Measurements from ENCODE around the gene MYO1F. TPM values are rescaled to one million over a fixed set of nuclear protein-coding genes. Genes with fewer than 3 reads are reported as not detected.
"Not testable (repeated sequence)": the region's sequence is repeated elsewhere in the genome, so short reads cannot be mapped to it uniquely, and the experiment has no call there.

Gene MYO1F
- total and polyA plus RNA-seq, 10 of the 15 experiments (the other 5 are each of a cell fraction or from before 2014, with no cell fraction given), result 3.5 to 49.4 (median 31.3) TPM

GRCh38 chr19:8557642-8558238 is 19.5 kb downstream of the MYO1F start:
- no peaks in the 10 kb centered on the region for H3K4me1 ChIP-seq (ENCODE audit: control insufficient read depth, insufficient read depth, low read length)
- no peak overlapping the region for H2AFZ ChIP-seq (ENCODE audit: control insufficient read depth, low read depth, low read length)
- RAD21 ChIA-PET (ENCODE audit: unreplicated experiment), result no interaction called here
- POLR2A ChIA-PET, result no interaction called here
- intact Hi-C loops (cut with micrococcal nuclease; ENCODE audit: unreplicated experiment) (no loop called here), in situ Hi-C loops (cut with MboI) (no loop called here)
- SMC1A ChIA-PET (ENCODE audit: uncharacterized antibody, unreplicated experiment), result no interaction called here
- ATAC-seq (no peak), DNase-seq (ENCODE audit: low read depth, low spot score) (no peak), FAIRE-seq (no peak)
- TF ChIP-seq NKRF (conservative IDR thresholded peaks at IDR 0.05) (no peak), EED (IDR thresholded peaks at IDR 0.05; ENCODE audit: low read depth) (0 out of 2 replicates have a peak, but pooled peaks have one; percentile 15), IKZF1 (conservative IDR thresholded peaks at IDR 0.05) (0 out of 2 replicates have a peak, but pooled peaks have one; percentile 14)
- H3K27me3 ChIP-seq (replicated peaks in 1 of 2; ENCODE audit: control insufficient read depth in 2 of 2, insufficient read depth in 2 of 2, low read length in 1 of 2), result no peaks in the 10 kb centered on the region
- 68% methylated on average over 5 of the region's 6 CpGs for WGBS (ENCODE audit: insufficient coverage, insufficient replicate concordance, low lambda C conversion rate, missing lambda C conversion rate)
- H3K4me3 ChIP-seq, result no peak overlapping the region
- no peaks in the 10 kb centered on the region for H3K79me2 ChIP-seq (ENCODE audit: control insufficient read depth, insufficient read depth, low read length)
- no peak overlapping the region for H3K4me2 ChIP-seq (ENCODE audit: control insufficient read depth, insufficient read depth)
- no peak overlapping the region for H3K9ac ChIP-seq (ENCODE audit: control insufficient read depth, insufficient read depth, low read length)
- CTCF ChIA-PET, result interaction anchor here (2.6 kb wide), 1 partner anchor 21 kb away, joined by 16 read pairs; the partner anchor contains the start of gene MYO1F
- H4K20me1 ChIP-seq (ENCODE audit: control insufficient read depth, insufficient read depth), result no peaks in the 10 kb centered on the region
- H3K36me3 ChIP-seq (ENCODE audit: control insufficient read depth in 2 of 2, insufficient read depth in 2 of 2, low read length in 1 of 2), result peaks cover 0 to 3% of the 10 kb centered on the region in 2 experiments; a peak in 3 of 4 replicates
- no peak overlapping the region for H3K27ac ChIP-seq (ENCODE audit: control insufficient read depth, insufficient read depth)
- H3K9me3 ChIP-seq (replicated peaks; ENCODE audit: control insufficient read depth, insufficient read depth, low read length), result no peaks in the 10 kb centered on the region
- BruUV-seq (replicated peaks), result no TSS peak

- H2AFZ ChIP-seq (ENCODE audit: control insufficient read depth, low read depth, low read length); H3K4me1 ChIP-seq (ENCODE audit: control insufficient read depth, insufficient read depth, low read length); H3K36me3 ChIP-seq (ENCODE audit: control insufficient read depth in 2 of 2, insufficient read depth in 2 of 2, low read length in 1 of 2); H3K9ac ChIP-seq (ENCODE audit: control insufficient read depth, insufficient read depth, low read length); BruUV-seq (replicated peaks); SMC1A ChIA-PET (ENCODE audit: uncharacterized antibody, unreplicated experiment); POLR2A ChIA-PET; H3K9me3 ChIP-seq (replicated peaks; ENCODE audit: control insufficient read depth, insufficient read depth, low read length); H3K27me3 ChIP-seq (replicated peaks in 1 of 2; ENCODE audit: control insufficient read depth in 2 of 2, insufficient read depth in 2 of 2, low read length in 1 of 2); CTCF ChIA-PET; DNase-seq (ENCODE audit: low read depth, low spot score); H4K20me1 ChIP-seq (ENCODE audit: control insufficient read depth, insufficient read depth); ATAC-seq; in situ Hi-C loops (cut with MboI); H3K4me3 ChIP-seq; FAIRE-seq; H3K27ac ChIP-seq (ENCODE audit: control insufficient read depth, insufficient read depth); RAD21 ChIA-PET (ENCODE audit: unreplicated experiment); H3K79me2 ChIP-seq (ENCODE audit: control insufficient read depth, insufficient read depth, low read length); H3K4me2 ChIP-seq (ENCODE audit: control insufficient read depth, insufficient read depth); intact Hi-C loops (cut with micrococcal nuclease; ENCODE audit: unreplicated experiment): not testable (repeated sequence)
- WGBS (ENCODE audit: insufficient coverage, insufficient replicate concordance, low lambda C conversion rate, missing lambda C conversion rate), result 79% methylated on average over 7 of the region's 7 CpGs
These were observed 23.5 kb downstream of the MYO1F start for GRCh38 chr19:8553729-8554128.
